Measurements from ENCODE around the gene SUGCT. TPM values are rescaled to one million over a fixed set of nuclear protein-coding genes. Genes with fewer than 3 reads are reported as not detected.

SUGCT gene
- total RNA-seq, 1 experiment from 2014 or later = 5.4 TPM

DNA sequence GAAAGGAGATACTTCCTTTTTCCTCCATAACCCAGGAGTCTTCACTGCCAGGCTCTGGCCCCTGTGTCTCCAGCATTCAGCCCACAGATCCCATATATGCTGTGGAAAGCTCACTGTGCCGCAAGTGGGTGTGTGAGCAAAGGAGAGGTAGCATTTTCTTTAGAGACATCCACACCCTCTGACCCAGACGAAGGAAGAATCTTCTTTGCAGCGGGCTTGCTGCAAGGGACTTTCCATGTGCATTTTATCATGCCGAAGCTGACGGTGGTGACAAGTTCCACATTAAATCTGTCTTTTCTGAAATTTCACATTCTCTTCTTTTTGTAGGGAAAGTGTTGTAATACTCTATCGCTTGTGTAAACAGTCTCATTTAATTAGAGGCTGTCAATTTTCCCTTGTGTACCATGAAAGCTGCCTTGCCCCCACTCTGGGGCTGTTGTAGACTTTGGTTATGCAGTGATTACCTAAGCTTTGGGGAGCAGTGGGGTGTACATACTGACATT, 409.5 kb downstream of the SUGCT start:
- Histone ChIP-seq H2BK120ac (ENCODE audit: low read depth, low read length, poor library complexity, severe bottlenecking) (no peak overlapping the region), H3K27ac (ENCODE audit: insufficient read length, low read depth, low read length) (no peak overlapping the region), H3K79me2 (ENCODE audit: insufficient read depth, low read length) (no peaks in the 10 kb centered on the region; the same call in 1 of the 2 replicates), H2BK12ac (ENCODE audit: insufficient read length, low read depth, low read length) (no peak overlapping the region), H3K4ac (ENCODE audit: low read depth, low read length) (no peak overlapping the region), H3K4me1 (ENCODE audit: insufficient read depth, low read length) (no peaks in the 10 kb centered on the region), H2BK5ac (ENCODE audit: insufficient read length, low read length) (no peak overlapping the region), H3K9me3 (ENCODE audit: control insufficient read depth, low read depth, low read length) (no peaks in the 10 kb centered on the region), H3K23me2 (ENCODE audit: insufficient read length, low read depth, low read length, poor library complexity, severe bottlenecking) (no peaks in the 10 kb centered on the region), H3K18ac (ENCODE audit: insufficient read length, low read depth, low read length) (no peak overlapping the region), H3K14ac (ENCODE audit: insufficient read depth, low read length) (no peak overlapping the region), H3K27me3 (ENCODE audit: insufficient read depth, low read length) (no peaks in the 10 kb centered on the region), H3K23ac (ENCODE audit: insufficient read length, low read depth, low read length) (no peak overlapping the region), H2AK5ac (ENCODE audit: insufficient read length, low read length) (no peak overlapping the region), H4K5ac (ENCODE audit: insufficient read length, low read depth, low read length) (no peak overlapping the region), H2BK20ac (ENCODE audit: low read depth, low read length, poor library complexity, severe bottlenecking) (no peak overlapping the region), H3T11ph (ENCODE audit: low read length) (no peak overlapping the region), H2BK15ac (ENCODE audit: low read depth, low read length) (no peak overlapping the region), H3K56ac (ENCODE audit: insufficient read length, low read depth, low read length) (no peak overlapping the region), H4K91ac (ENCODE audit: insufficient read length, low read depth, low read length) (no peak overlapping the region), H4K20me1 (ENCODE audit: control insufficient read depth, insufficient read depth, insufficient read length) (no peaks in the 10 kb centered on the region), H3K4me2 (ENCODE audit: insufficient read depth, insufficient read length, low read length) (no peak overlapping the region), H4K8ac (replicated peaks; ENCODE audit: insufficient read length, low read depth, low read length) (no peak overlapping the region), H2AFZ (ENCODE audit: low read length) (no peak overlapping the region), H3K79me1 (ENCODE audit: insufficient read depth, low read depth, low read length, poor library complexity, severe bottlenecking) (no peaks in the 10 kb centered on the region), H3K9ac (ENCODE audit: extremely low read depth, insufficient read length, low read length) (no peak overlapping the region)
- Mint-ChIP-seq H3K36me3 (ENCODE audit: insufficient read depth in 1 of 3, low read depth in 3 of 3) (no peaks in the 10 kb centered on the region), H3K27ac (no peak overlapping the region; a peak in 1 of 7 replicates), H3K4me1 (0 out of 4 replicates have a peak, but pooled peaks cover 5 to 6% of the 10 kb centered on the region in 2 experiments), H3K27me3 (ENCODE audit: low read depth) (no peaks in the 10 kb centered on the region), H3K9me3 (no peaks in the 10 kb centered on the region), H3K4me3 (no peak overlapping the region)
- DNase-seq = no peak
- TF ChIP-seq CTCF (conservative IDR thresholded peaks at IDR 0.05) = no peak
- no CpG with 5 or more reads among the region's 6 CpGs for WGBS (ENCODE audit: extremely low coverage, insufficient read length, low lambda C conversion rate)
